Vagina (tissue), 2 donors: ENCODE data around the gene TAMALIN.

ENCODE experiments used
- CTCF ChIP-seq, 3 experiments: fragments of 450-650 bp in 2 of 3; fragments of 200-600 bp in 1 of 3; sonication (generic) in 1 of 3; IDR thresholded peaks; one replicate each; pipeline ENCODE4 v1.5.1; 2017 to 2019; ENCODE audit warnings: antibody characterized with exemption in 3 of 3, mild to moderate bottlenecking in 2 of 3, moderate library complexity in 2 of 3
- POLR2A ChIP-seq, 2 donors: fragments of 450-650 bp; IDR thresholded peaks; one replicate each; pipeline ENCODE4 v1.6.1; 2017; ENCODE audit warnings: antibody characterized with exemption in 2 of 2, mild to moderate bottlenecking in 2 of 2, moderate library complexity in 2 of 2

- no peak for TF ChIP-seq CTCF (IDR thresholded peaks at IDR 0.05)
- no peak for TF ChIP-seq POLR2A (IDR thresholded peaks at IDR 0.05)
Observed at GRCh38 chr12:51959921-51960320, 46.8 kb upstream of the TAMALIN start.
